Heart left ventricle (tissue), 13 donors: Measurements from ENCODE around the gene E2F7.

Experiments used
- POLR2A ChIP-seq, 2 donors: fragments of 450-650 bp; IDR thresholded peaks; one replicate each; pipeline ENCODE4 v1.6.1; 2017; ENCODE audit warnings: antibody characterized with exemption in 2 of 2, mild to moderate bottlenecking in 2 of 2, moderate library complexity in 2 of 2
- TF ChIP-seq, protein P1 (sequence below), 12 donors: fragments of 200-600 bp; sonication (generic) in 4 of 12; IDR thresholded peaks; one replicate each; pipeline versions ENCODE4 v1.5.0 to v1.8.0; 2018 to 2022; ENCODE audit warnings: antibody characterized with exemption in 12 of 12, mild to moderate bottlenecking in 5 of 12
- donor health status: ischemic (EF 13 %, LVEDD 7.1; RV severe dilation, severe dysfunction).
- donor health status: DM: no; HTN: yes; CAD: no.
- donor health status: DM: no; HTN: no; CAD: no.
- donor health status: ischemic (EF 25% LVEDD 6.9; RV normal size, moderate dysfunction).
- donor health status: ischemic (EF 25% LVEDD 5.7; RV mildly dilated, moderate dysfunction).
- donor health status: ischemic (EF 35%, LVEDD 5.7; RV mildly dilated, moderate dysfunction).
- donor health status: nonischemic (EF 11% LVEDD 7.7; RV severe dilation, severe dysfunction).
- donor health status: DM: yes; HTN: yes; CAD: no.
- donor health status: PGD.
- donor health status: ischemic (EF 29% LVEDD 5.4; RV normal size, mild dysfunction).
- donor health status: nonischemic (EF 23%, LVEDD 6.1; RV moderate dilation, normal function).

DNA sequence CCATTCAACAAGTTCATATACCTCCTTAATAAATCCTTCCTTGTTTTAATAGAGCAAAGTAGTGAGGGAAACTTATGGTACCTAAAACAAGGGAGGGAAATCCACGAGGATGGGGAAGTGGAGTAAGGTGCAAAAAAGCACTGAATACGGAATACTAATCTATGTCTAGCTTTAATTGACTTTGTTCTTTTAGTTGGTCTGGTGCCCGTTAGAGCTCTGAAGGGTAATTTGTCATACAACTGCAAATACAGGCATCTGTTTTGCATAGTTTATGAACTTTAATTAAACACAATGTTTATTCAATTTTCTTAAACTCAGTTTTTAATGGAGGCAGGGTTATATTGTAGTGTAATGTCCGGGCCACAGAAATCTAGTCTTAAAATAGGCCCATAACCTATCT lies 67.0 kb downstream of the E2F7 start:
- TF ChIP-seq, protein P1, sequence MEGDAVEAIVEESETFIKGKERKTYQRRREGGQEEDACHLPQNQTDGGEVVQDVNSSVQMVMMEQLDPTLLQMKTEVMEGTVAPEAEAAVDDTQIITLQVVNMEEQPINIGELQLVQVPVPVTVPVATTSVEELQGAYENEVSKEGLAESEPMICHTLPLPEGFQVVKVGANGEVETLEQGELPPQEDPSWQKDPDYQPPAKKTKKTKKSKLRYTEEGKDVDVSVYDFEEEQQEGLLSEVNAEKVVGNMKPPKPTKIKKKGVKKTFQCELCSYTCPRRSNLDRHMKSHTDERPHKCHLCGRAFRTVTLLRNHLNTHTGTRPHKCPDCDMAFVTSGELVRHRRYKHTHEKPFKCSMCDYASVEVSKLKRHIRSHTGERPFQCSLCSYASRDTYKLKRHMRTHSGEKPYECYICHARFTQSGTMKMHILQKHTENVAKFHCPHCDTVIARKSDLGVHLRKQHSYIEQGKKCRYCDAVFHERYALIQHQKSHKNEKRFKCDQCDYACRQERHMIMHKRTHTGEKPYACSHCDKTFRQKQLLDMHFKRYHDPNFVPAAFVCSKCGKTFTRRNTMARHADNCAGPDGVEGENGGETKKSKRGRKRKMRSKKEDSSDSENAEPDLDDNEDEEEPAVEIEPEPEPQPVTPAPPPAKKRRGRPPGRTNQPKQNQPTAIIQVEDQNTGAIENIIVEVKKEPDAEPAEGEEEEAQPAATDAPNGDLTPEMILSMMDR (IDR thresholded peaks at IDR 0.05), result no peak
- TF ChIP-seq POLR2A (IDR thresholded peaks at IDR 0.05), result no peak
